SH-SY5Y (cell line): Measurements from ENCODE around the gene C9orf85.

Source experiments
- GATA2 ChIP-seq: IDR thresholded peaks from 2 replicates; pipeline ENCODE4 v1.6.1; 2011; ENCODE audit warnings: mild to moderate bottlenecking, low read depth, low read length
- GATA3 ChIP-seq: IDR thresholded peaks from 2 replicates; pipeline ENCODE4 v1.6.1; 2011; ENCODE audit warnings: low read depth, mild to moderate bottlenecking, low read length, moderate library complexity

C9orf85 gene

GRCh38 chr9:71895117-71895516, 16.3 kb upstream of the C9orf85 start:
- TF ChIP-seq GATA2 = no peak
- TF ChIP-seq GATA3 = no peak

GRCh38 chr9:71895955-71896354, 15.5 kb upstream of the C9orf85 start:
- no peak for TF ChIP-seq GATA3
- no peak for TF ChIP-seq GATA2

GRCh38 chr9:71896761-71897160, 14.7 kb upstream of the C9orf85 start:
- TF ChIP-seq GATA3 = no peak
- no peak for TF ChIP-seq GATA2

- no peak for TF ChIP-seq GATA2
- no peak for TF ChIP-seq GATA3
Observed at GRCh38 chr9:71897577-71897976, 13.9 kb upstream of the C9orf85 start.

- TF ChIP-seq GATA2 (no peak), GATA3 (no peak)
Observed at GRCh38 chr9:71901695-71902597, 9.5 kb upstream of the C9orf85 start.

- TF ChIP-seq GATA3 (no peak), GATA2 (no peak)
Observed at GRCh38 chr9:71904076-71904475, 7.4 kb upstream of the C9orf85 start.

GRCh38 chr9:71908825-71909224, 2.6 kb upstream of the C9orf85 start:
- TF ChIP-seq GATA2 (no peak), GATA3 (no peak)

GRCh38 chr9:71909887-71910649, 1.4 kb upstream of the C9orf85 start:
- TF ChIP-seq GATA2 = no peak; the same call in 1 of the 2 replicates
- TF ChIP-seq GATA3 = no peak

GRCh38 chr9:71910650-71911060, 784 bp upstream of the C9orf85 start:
- TF ChIP-seq GATA2 (no peak), GATA3 (no peak)

GRCh38 chr9:71911908-71912335, 483 bp downstream of the C9orf85 start:
- TF ChIP-seq GATA2 (no peak), GATA3 (no peak)

- TF ChIP-seq GATA3 (no peak), GATA2 (no peak)
Observed at GRCh38 chr9:71915495-71915894, 4.1 kb downstream of the C9orf85 start.

GRCh38 chr9:71916834-71917534, 5.5 kb downstream of the C9orf85 start:
- no peak for TF ChIP-seq GATA3
- no peak for TF ChIP-seq GATA2

GRCh38 chr9:71918419-71918818, 7.0 kb downstream of the C9orf85 start:
- TF ChIP-seq GATA2 (no peak), GATA3 (no peak)

GRCh38 chr9:71920456-71921189, 9.2 kb downstream of the C9orf85 start:
- TF ChIP-seq GATA2 = no peak
- TF ChIP-seq GATA3 = no peak
